Spleen (tissue), 7 donors: ENCODE results near the gene DDX54.

Experiments
- CTCF ChIP-seq, 11 experiments: fragments of 200-600 bp in 7 of 11; fragments of 450-650 bp in 4 of 11; sonication (generic) in 4 of 11; IDR thresholded peaks in 8 of 11; conservative IDR thresholded peaks in 3 of 11; 1 replicate in 7 of 11; 2 replicates in 4 of 11; pipeline versions ENCODE4 v1.4.0 to v1.8.0; 2016 to 2021; ENCODE audit warnings: antibody characterized with exemption in 11 of 11, inconsistent platforms in 4 of 11, mild to moderate bottlenecking in 1 of 11
- POLR2A ChIP-seq, 3 donors: fragments of 450-650 bp; IDR thresholded peaks; one replicate each; pipeline ENCODE4 v1.5.1; 2017; ENCODE audit warnings: antibody characterized with exemption in 3 of 3, mild to moderate bottlenecking in 1 of 3
- donor health status: DM: no; HTN: no; CAD: no; lungs with moderate emphysema.
- donor health status: DM: no; HTN: no; CAD: no.
- donor health status: DM: no; HTN: no; CAD: no.

GRCh38 chr12:113207613-113208040 is 22.3 kb upstream of the DDX54 start:
- TF ChIP-seq POLR2A (IDR thresholded peaks at IDR 0.05) (no peak), CTCF (IDR thresholded peaks at IDR 0.05 in 8 of 11, conservative IDR thresholded peaks at IDR 0.05 in 3 of 11) (no peak)
